ENCODE data around the gene PARP9. TPM values are rescaled to one million over a fixed set of nuclear protein-coding genes. Genes with fewer than 3 reads are reported as not detected.

The PARP9 gene
- total RNA-seq, 4 donors from 2014 or later: 8.3 to 13.1 (median 11.2) TPM

DNA sequence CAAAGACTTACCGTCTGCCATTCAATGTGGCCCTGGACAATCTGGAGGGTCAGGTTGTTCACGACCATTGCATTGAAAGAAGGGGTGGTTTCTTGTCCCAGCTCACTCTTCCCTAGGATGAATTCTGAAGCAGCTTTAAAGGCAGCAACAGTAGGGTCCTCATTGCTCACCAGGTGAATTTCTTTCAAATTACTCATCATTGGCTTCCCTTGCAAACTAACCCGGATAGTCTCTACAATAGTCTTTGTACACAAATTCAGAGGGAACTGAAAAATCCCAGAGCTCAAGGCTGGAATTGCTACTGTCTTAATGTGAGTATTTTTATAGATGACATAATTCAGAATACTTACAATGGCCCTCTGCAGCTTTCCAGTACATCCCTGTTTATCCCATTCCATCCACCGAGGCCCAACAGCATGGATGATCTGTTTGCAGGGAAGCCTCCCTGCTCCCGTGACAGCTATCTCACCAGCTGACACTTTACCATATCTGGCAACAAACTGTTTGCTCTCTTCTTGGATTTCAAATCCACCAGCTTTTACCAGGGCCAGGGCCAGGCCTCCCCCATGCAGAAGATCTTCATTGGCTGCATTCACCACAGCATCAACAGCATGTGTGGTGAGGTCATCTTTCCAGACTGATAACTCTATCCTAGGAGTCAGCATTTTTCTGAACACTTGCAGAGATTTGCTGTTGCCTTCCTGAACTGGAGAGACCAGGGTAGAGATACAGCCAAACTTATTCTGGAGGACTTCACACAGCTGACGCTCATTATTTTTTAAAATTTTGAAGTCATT lies 8.6 kb downstream of the PARP9 start:
- Histone ChIP-seq H3K4me3 (no peak overlapping the region), H3K27ac (no peak overlapping the region), H3K9me3 (no peaks in the 10 kb centered on the region), H3K36me3 (peaks cover 69% of the 10 kb centered on the region), H3K4me1 (no peaks in the 10 kb centered on the region), H3K27me3 (no peaks in the 10 kb centered on the region)
- 83% methylated on average over 6 of the region's 6 CpGs for WGBS
- no peak for DNase-seq (ENCODE audit: low spot score in 2 of 2)
- TF ChIP-seq, protein P1, sequence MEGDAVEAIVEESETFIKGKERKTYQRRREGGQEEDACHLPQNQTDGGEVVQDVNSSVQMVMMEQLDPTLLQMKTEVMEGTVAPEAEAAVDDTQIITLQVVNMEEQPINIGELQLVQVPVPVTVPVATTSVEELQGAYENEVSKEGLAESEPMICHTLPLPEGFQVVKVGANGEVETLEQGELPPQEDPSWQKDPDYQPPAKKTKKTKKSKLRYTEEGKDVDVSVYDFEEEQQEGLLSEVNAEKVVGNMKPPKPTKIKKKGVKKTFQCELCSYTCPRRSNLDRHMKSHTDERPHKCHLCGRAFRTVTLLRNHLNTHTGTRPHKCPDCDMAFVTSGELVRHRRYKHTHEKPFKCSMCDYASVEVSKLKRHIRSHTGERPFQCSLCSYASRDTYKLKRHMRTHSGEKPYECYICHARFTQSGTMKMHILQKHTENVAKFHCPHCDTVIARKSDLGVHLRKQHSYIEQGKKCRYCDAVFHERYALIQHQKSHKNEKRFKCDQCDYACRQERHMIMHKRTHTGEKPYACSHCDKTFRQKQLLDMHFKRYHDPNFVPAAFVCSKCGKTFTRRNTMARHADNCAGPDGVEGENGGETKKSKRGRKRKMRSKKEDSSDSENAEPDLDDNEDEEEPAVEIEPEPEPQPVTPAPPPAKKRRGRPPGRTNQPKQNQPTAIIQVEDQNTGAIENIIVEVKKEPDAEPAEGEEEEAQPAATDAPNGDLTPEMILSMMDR (IDR thresholded peaks at IDR 0.05): no peak
- TF ChIP-seq POLR2A (IDR thresholded peaks at IDR 0.05): no peak
- no peak for TF ChIP-seq POLR2AphosphoS5 (IDR thresholded peaks at IDR 0.05)
- no peak for TF ChIP-seq EP300 (IDR thresholded peaks at IDR 0.05)

DNA sequence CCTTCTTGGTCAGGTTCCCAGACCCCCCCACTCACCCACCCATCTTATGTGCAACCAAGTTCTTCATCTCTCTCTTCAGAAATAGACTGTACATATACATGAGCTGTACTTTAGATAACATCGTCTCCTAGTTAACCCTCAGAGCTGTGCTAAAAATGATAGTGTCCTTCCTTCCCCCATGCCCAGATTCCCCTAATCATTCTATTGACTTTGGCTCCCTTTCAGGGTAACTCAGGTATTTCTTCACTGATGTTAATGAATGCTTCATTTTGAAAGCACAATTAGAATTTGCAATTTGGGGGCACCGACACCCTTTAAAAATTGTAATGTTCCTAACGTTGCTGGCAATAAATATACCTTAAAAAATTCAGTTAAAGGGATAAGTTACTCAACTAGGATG lies 10.9 kb downstream of the PARP9 start:
- WGBS: 68% methylated on average over 3 of the region's 3 CpGs
- no peak for DNase-seq (ENCODE audit: low spot score in 2 of 2)

DNA sequence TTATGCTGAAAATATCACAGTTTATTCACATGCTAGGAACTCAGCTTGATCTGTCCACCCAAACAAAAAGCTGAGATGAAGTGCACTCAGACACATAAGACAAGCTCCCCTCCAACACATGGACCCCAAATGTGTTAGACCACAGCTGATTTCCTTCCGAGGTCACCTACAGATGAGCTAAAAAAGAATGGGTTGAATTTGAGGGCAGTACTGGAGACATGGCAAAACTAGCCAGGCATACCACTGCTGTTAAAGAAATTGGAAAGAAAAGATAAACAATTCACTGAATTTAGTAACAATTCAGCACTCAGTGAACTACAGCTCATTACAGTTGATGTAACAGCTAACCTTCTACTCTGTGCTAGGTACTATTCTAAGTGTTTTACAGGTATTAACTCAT lies 15.5 kb downstream of the PARP9 start:
- H3K27me3 ChIP-seq: no peaks in the 10 kb centered on the region
- H3K4me3 ChIP-seq: no peak overlapping the region
- H3K4me1 ChIP-seq: no peaks in the 10 kb centered on the region
- DNase-seq (ENCODE audit: low spot score in 2 of 2): no peak
- H3K27ac ChIP-seq: no peak overlapping the region
- TF ChIP-seq EP300 (IDR thresholded peaks at IDR 0.05) (no peak), POLR2AphosphoS5 (IDR thresholded peaks at IDR 0.05) (no peak), POLR2A (IDR thresholded peaks at IDR 0.05) (no peak)
- TF ChIP-seq, protein P1 (IDR thresholded peaks at IDR 0.05): no peak
- H3K36me3 ChIP-seq: peaks cover 71% of the 10 kb centered on the region
- 79% methylated on average over 1 of the region's 1 CpG for WGBS
- H3K9me3 ChIP-seq: no peaks in the 10 kb centered on the region

More for the DNA sequence above, 10.9 kb downstream of the PARP9 start:
- no peaks in the 10 kb centered on the region for H3K27me3 ChIP-seq
- no peak for TF ChIP-seq POLR2A (IDR thresholded peaks at IDR 0.05)
- TF ChIP-seq EP300 (IDR thresholded peaks at IDR 0.05): no peak
- TF ChIP-seq, protein P1 (IDR thresholded peaks at IDR 0.05): no peak
- no peak for TF ChIP-seq POLR2AphosphoS5 (IDR thresholded peaks at IDR 0.05)
- no peaks in the 10 kb centered on the region for H3K4me1 ChIP-seq
- no peak overlapping the region for H3K27ac ChIP-seq
- H3K4me3 ChIP-seq: no peak overlapping the region
- H3K9me3 ChIP-seq: no peaks in the 10 kb centered on the region
- peaks cover 79% of the 10 kb centered on the region for H3K36me3 ChIP-seq

DNA sequence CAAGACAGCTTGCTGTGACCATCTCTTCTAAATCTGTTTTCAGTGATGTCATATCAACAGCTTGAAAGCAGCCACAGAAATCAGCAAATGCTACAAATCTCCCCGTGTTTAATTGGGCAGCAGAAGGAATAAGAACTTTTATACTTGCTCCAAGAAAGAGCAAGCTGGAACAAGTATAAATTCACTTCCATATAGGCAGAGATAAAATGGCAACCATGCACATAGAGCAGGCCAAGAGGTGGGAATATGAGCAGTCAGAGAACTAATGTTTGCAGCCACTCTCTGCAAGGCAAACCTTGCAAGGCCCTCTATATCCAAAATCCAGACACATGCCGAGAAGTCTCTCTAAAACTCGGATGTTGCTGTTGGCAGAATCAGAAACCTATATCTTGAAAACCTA lies 16.0 kb downstream of the PARP9 start:
- TF ChIP-seq EP300 (IDR thresholded peaks at IDR 0.05) (no peak), POLR2A (IDR thresholded peaks at IDR 0.05) (no peak), POLR2AphosphoS5 (IDR thresholded peaks at IDR 0.05) (no peak)
- TF ChIP-seq, protein P1 (IDR thresholded peaks at IDR 0.05): no peak
- H3K27ac ChIP-seq: no peak overlapping the region
- H3K4me3 ChIP-seq: no peak overlapping the region
- peaks cover 76% of the 10 kb centered on the region for H3K36me3 ChIP-seq
- 71% methylated on average over 3 of the region's 3 CpGs for WGBS
- no peaks in the 10 kb centered on the region for H3K27me3 ChIP-seq
- no peaks in the 10 kb centered on the region for H3K9me3 ChIP-seq
- no peak for DNase-seq (ENCODE audit: low spot score in 2 of 2)
- H3K4me1 ChIP-seq: no peaks in the 10 kb centered on the region

DNA sequence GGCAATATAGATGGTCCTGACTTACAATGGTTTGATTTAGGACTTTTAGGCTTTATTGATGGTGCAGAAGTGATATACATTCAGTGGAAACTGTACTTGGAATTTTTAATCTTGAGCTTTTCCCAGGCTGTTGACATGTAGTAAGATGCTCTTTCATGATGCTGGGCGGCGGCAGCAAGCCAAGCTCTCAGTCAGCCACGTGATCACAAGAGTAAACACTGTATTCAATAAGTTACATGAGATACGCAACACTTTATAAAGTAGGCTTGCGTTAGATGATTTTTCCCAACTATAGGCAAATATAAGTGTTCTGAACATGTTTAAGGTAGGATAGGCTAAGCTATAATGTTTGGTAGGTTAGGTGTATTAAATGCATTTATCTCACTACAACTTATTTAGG lies 17.9 kb downstream of the PARP9 start:
- DNase-seq (ENCODE audit: low spot score in 2 of 2): no peak
- Histone ChIP-seq H3K27me3 (no peaks in the 10 kb centered on the region), H3K9me3 (no peaks in the 10 kb centered on the region), H3K4me3 (no peak overlapping the region), H3K4me1 (no peaks in the 10 kb centered on the region), H3K36me3 (peaks cover 67% of the 10 kb centered on the region), H3K27ac (no peak overlapping the region)
- TF ChIP-seq POLR2AphosphoS5 (IDR thresholded peaks at IDR 0.05): no peak
- TF ChIP-seq POLR2A (IDR thresholded peaks at IDR 0.05): no peak
- TF ChIP-seq, protein P1 (IDR thresholded peaks at IDR 0.05): no peak
- WGBS: 94% methylated on average over 5 of the region's 5 CpGs

All from suprapubic skin (tissue), 4 donors.